ENCODE data around the gene AK4. TPM values are rescaled to one million over a fixed set of nuclear protein-coding genes. Genes with fewer than 3 reads are reported as not detected.

AK4 gene
- total and polyA plus RNA-seq, 2 of the 4 experiments (the other 2 are of a cell fraction) = 12.4 to 30.3 TPM

DNA sequence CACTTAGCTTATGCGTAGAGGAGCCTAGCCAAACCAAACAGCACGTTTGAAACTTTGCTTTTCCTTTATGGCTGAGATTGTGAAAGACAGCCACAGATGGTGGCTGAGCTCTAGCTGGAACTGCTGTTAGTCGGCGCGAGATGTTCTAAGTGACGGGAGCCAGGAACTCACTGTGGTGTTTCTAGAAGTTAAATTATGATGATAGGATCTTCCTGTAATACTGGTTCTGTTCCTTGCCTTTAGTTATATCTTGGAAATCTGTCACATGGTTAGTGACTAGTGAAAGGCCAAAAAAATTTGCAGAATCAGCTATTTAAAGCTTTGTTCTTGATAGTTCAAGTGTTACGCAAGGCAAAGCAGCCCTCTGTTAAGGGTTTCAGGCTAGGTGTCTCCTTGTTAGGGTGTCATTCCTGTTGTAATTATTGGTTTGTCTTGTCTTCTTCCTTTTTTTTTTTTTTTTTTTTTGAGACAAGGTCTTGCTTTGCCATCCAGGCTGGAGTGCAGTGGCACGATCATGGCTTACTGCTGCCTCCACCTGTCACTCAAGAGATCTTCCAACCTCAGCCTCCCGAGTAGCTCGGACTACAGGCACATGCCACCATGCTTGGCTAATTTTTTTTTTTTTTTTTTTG, 22.6 kb downstream of the AK4 start:
- Histone ChIP-seq H3K23ac (ENCODE audit: low read depth, low read length) (no peak overlapping the region), H2BK5ac (ENCODE audit: low read depth, low read length, poor library complexity, severe bottlenecking) (no peak overlapping the region), H4K20me1 (ENCODE audit: insufficient read depth, low read length) (peaks cover 15% of the 10 kb centered on the region), H4K5ac (ENCODE audit: low read depth, low read length) (no peak overlapping the region), H3K56ac (ENCODE audit: extremely low read depth, insufficient read depth, low read length) (no peak overlapping the region), H3K79me1 (ENCODE audit: low read depth in 1 of 2, low read length in 2 of 2) (peaks cover 0 to 38% of the 10 kb centered on the region in 2 experiments; a peak in 2 of 4 replicates), H3K9me3 (ENCODE audit: control insufficient read depth, insufficient read depth, low read length) (no peaks in the 10 kb centered on the region), H2BK15ac (ENCODE audit: low read depth, low read length) (no peak overlapping the region), H3K9me1 (ENCODE audit: insufficient read depth, low read length) (no peaks in the 10 kb centered on the region), H3K27ac (ENCODE audit: insufficient read depth, low read length) (no peak overlapping the region), H3K14ac (replicated peaks; ENCODE audit: low read depth, low read length) (no peak overlapping the region), H3K27me3 (ENCODE audit: control insufficient read depth, insufficient read depth, low read length) (no peaks in the 10 kb centered on the region), H2AFZ (replicated peaks; ENCODE audit: low read length, poor library complexity) (no peak overlapping the region), H4K8ac (ENCODE audit: low read depth in 2 of 2, low read length in 2 of 2) (no peak overlapping the region), H3K36me3 (ENCODE audit: control insufficient read depth, insufficient read depth, low read length) (no peaks in the 10 kb centered on the region), H3K4me3 (ENCODE audit: insufficient read depth, low read depth, low read length) (no peak overlapping the region), H3K4ac (ENCODE audit: low read depth, low read length) (no peak overlapping the region), H2AK5ac (ENCODE audit: low read depth, low read length) (no peak overlapping the region), H3K9ac (ENCODE audit: low read depth, low read length) (no peak overlapping the region), H2BK20ac (ENCODE audit: low read depth, low read length) (no peak overlapping the region), H2BK120ac (ENCODE audit: low read depth, low read length) (no peak overlapping the region), H2AK9ac (replicated peaks; ENCODE audit: low read depth, low read length, poor library complexity) (no peak overlapping the region), H3K4me1 (ENCODE audit: control insufficient read depth, insufficient read depth, low read length) (peaks cover 5% of the 10 kb centered on the region; the same call in 1 of the 2 replicates), H4K91ac (ENCODE audit: insufficient read depth, low read depth, low read length) (no peak overlapping the region), H3K4me2 (ENCODE audit: low read depth, low read length) (no peak overlapping the region), H3K18ac (ENCODE audit: low read depth, low read length) (no peak overlapping the region)
- intact Hi-C loops (cut with micrococcal nuclease) (no loop called here), in situ Hi-C loops (cut with MboI; ENCODE audit: low sequenced_read_pairs) (no loop called here), dilution Hi-C loops (cut with HindIII; ENCODE audit: low sequenced_read_pairs, unreplicated experiment) (no loop called here)
- no peak; the same call in 1 of the 2 replicates for ATAC-seq (ENCODE audit: low read depth)
- no TSS peak for BruUV-seq (replicated peaks)
- WGBS, 2 experiments (ENCODE audit: extremely low coverage in 2 of 2, insufficient read length in 1 of 2) = no CpG with 5 or more reads among the region's 10 CpGs
- TF ChIP-seq RCOR1 (IDR thresholded peaks at IDR 0.05; ENCODE audit: insufficient replicate concordance, low read length) = no peak
- TF ChIP-seq MAFK (IDR thresholded peaks at IDR 0.05; ENCODE audit: low read depth, low read length) = peak; percentile 88
- TF ChIP-seq, protein P1, sequence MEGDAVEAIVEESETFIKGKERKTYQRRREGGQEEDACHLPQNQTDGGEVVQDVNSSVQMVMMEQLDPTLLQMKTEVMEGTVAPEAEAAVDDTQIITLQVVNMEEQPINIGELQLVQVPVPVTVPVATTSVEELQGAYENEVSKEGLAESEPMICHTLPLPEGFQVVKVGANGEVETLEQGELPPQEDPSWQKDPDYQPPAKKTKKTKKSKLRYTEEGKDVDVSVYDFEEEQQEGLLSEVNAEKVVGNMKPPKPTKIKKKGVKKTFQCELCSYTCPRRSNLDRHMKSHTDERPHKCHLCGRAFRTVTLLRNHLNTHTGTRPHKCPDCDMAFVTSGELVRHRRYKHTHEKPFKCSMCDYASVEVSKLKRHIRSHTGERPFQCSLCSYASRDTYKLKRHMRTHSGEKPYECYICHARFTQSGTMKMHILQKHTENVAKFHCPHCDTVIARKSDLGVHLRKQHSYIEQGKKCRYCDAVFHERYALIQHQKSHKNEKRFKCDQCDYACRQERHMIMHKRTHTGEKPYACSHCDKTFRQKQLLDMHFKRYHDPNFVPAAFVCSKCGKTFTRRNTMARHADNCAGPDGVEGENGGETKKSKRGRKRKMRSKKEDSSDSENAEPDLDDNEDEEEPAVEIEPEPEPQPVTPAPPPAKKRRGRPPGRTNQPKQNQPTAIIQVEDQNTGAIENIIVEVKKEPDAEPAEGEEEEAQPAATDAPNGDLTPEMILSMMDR (conservative IDR thresholded peaks at IDR 0.05; ENCODE audit: low read depth, low read length) = no peak
- TF ChIP-seq MAZ (IDR thresholded peaks at IDR 0.05; ENCODE audit: borderline replicate concordance, low read depth, low read length) = no peak
- TF ChIP-seq SMC3 (IDR thresholded peaks at IDR 0.05; ENCODE audit: low read depth, low read length) = no peak
- TF ChIP-seq BHLHE40 (IDR thresholded peaks at IDR 0.05; ENCODE audit: low read depth, low read length) = no peak
- no peak for TF ChIP-seq RAD21 (IDR thresholded peaks at IDR 0.05; ENCODE audit: low read length)
- peak; percentile 42 for DNase-seq
- POLR2A ChIA-PET (ENCODE audit: unreplicated experiment) = no interaction called here
- CTCF ChIA-PET = no interaction called here

All from IMR-90 (cell line).